Adrenal gland (tissue), 12 donors: Measurements from ENCODE around the gene IDH1. TPM values are rescaled to one million over a fixed set of nuclear protein-coding genes. Genes with fewer than 3 reads are reported as not detected.

Source experiments
- DNase-seq, 7 donors: peaks; one replicate each; pipeline ENCODE4 v3.0.0-alpha.2; 2019 to 2020
- H3K27ac ChIP-seq, 5 donors: fragments of 200-600 bp; sonication (generic) in 4 of 5; 1 replicate in 3 of 5; 2 replicates in 2 of 5; pipeline versions ENCODE4 v1.5.1 to v1.8.0; 2016 to 2020; ENCODE audit warnings: mild to moderate bottlenecking in 1 of 5
- H3K27me3 ChIP-seq: fragments of 200-600 bp; 2 replicates; pipeline ENCODE4 v1.8.0; 2021
- H3K36me3 ChIP-seq, 2 donors: fragments of 200-600 bp; replicated peaks in 1 of 2; 1 replicate in 1 of 2; 2 replicates in 1 of 2; pipeline versions ENCODE4 v1.5.1 to v1.8.0; 2018 to 2022
- H3K4me1 ChIP-seq, 2 donors: fragments of 200-600 bp; replicated peaks in 1 of 2; 1 replicate in 1 of 2; 2 replicates in 1 of 2; pipeline versions ENCODE4 v1.5.1 to v1.8.0; 2018 to 2021
- H3K4me3 ChIP-seq, 4 donors: fragments of 200-600 bp; sonication (generic) in 3 of 4; one replicate each; pipeline ENCODE4 v1.5.1; 2016 to 2018
- H3K9me3 ChIP-seq, 3 donors: fragments of 200-600 bp; sonication (generic) in 1 of 3; replicated peaks in 1 of 3; 1 replicate in 2 of 3; 2 replicates in 1 of 3; pipeline versions ENCODE4 v1.5.1 to v1.8.0; 2016 to 2021
- POLR2A ChIP-seq, 2 donors: fragments of 450-650 bp; IDR thresholded peaks; one replicate each; pipeline ENCODE4 v1.6.1; 2017; ENCODE audit warnings: antibody characterized with exemption in 2 of 2, mild to moderate bottlenecking in 2 of 2, moderate library complexity in 1 of 2
- WGBS, 4 donors: extraction: QIAGEN DNeasy Blood & Tissue Kit in 2 of 4; methylation state at CpG; one replicate each; pipeline versions ENCODE4 v1.1.5 to v1.1.7; 2013 to 2017; 5-methylcytosine and 5-hydroxymethylcytosine counted together
- intact Hi-C, 2 donors: fragments of 100-400 bp; cut with DNase I; formaldehyde crosslinking; loops; one replicate each; pipeline versions ENCODE4 v1.14.1 to v1.15.0; 2022 to 2023
- polyA plus RNA-seq, 3 donors: library from polyadenylated mRNA; stranded (reverse); fragments of 200-250 nt in 2 of 3; fragments of 350-450 nt in 1 of 3; fragmentation: Illumina TruSeq in 1 of 3; extraction: RNeasy Lipid Tissue Mini Kit (QIAGEN cat#74804) in 1 of 3; gene quantifications; one replicate each; pipeline ENCODE4 v1.2.3, GENCODE V29; 2013 to 2014
- total RNA-seq, 9 donors: library from RNA; depleted of rRNA in 4 of 9; stranded (reverse); fragments of >200 nt in 4 of 9; fragments of 120-200 nt in 1 of 9; fragmentation: NEBNext Ultra II Directional in 1 of 9; extraction: Animal tissue kit (Norgen Biotek cat#: 25700) in 1 of 9; gene quantifications; one replicate each; pipeline versions ENCODE4 v1.1.0 to v1.2.4, GENCODE V29; 2013 to 2023
- TF ChIP-seq, protein P1 (sequence below), 6 experiments: fragments of 450-650 bp in 4 of 6; fragments of 200-600 bp in 2 of 6; sonication (generic) in 1 of 6; IDR thresholded peaks; 1 replicate in 5 of 6; 2 replicates in 1 of 6; pipeline versions ENCODE4 v1.5.1 to v1.8.0; 2016 to 2021; ENCODE audit warnings: antibody characterized with exemption in 6 of 6, mild to moderate bottlenecking in 2 of 6, moderate library complexity in 1 of 6
- donor health status: healthy with polysubstance abuse.
- donor health status: Bipolar disorder and iron deficiency.
- donor health status: DM: yes; HTN: yes; CAD: no.
- donor health status: DM: no; HTN: no; CAD: no.
- donor health status: DM: no; HTN: no; CAD: no.
- donor health status: DM: yes; HTN: yes; CAD: no.

IDH1 gene
- total and polyA plus RNA-seq, 12 donors, result 82.8 to 937 (median 488) TPM

DNA sequence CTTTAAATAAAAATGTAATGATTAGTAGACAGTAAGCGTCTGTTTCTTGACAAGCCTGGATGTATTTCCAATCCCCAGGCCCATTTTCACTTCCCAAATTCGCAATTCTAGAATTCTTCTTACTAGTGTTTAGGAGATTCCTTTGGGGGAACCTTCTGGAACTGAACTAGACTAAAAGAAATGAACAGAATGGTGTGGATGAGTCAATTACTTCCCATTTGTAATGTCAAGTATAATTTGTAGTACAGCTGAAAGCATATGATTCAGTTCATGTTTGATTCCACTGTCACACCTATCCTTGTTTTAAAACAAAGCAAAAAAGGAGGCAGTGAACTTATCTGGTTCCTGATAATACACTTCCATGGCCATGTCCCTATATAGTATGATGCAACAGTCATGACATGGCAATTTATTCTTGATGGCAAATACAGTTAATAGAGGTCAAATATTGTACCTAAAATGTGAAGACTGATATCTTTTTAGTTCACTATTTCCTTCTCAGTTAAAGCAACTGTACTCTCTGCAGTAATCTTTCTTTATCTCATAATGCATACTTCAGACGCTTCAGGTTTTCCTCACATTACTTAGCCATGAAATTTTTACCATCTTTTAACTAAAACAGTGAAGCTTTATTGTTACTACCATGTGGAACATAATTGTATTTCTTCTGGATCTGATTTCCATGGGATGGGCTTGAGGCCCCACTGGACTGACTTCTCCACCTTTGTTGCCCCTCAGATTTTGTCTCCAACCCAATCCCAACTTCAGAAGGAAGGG is 2.0 kb downstream of the IDH1 start:
- Histone ChIP-seq H3K27ac (peak overlapping the region; percentile 61 to 95 (median 69)), H3K36me3 (peaks cover 0 to 18% of the 10 kb centered on the region in 2 donors), H3K4me3 (peak overlapping the region in 2 of 4 donors; percentile 72 to 94), H3K4me1 (peaks cover 48 to 55% of the 10 kb centered on the region in 2 donors), H3K27me3 (no peaks in the 10 kb centered on the region), H3K9me3 (no peaks in the 10 kb centered on the region)
- no peak for DNase-seq
- 50 to 56% (median 54%) methylated on average over 3 of the region's 3 CpGs for WGBS, 4 donors
- intact Hi-C loops, result loop anchor here (5.0 to 10.0 kb wide), 2 partner anchors 76 to 78 kb away; no protein-coding TSS in a partner anchor
- TF ChIP-seq, protein P1, sequence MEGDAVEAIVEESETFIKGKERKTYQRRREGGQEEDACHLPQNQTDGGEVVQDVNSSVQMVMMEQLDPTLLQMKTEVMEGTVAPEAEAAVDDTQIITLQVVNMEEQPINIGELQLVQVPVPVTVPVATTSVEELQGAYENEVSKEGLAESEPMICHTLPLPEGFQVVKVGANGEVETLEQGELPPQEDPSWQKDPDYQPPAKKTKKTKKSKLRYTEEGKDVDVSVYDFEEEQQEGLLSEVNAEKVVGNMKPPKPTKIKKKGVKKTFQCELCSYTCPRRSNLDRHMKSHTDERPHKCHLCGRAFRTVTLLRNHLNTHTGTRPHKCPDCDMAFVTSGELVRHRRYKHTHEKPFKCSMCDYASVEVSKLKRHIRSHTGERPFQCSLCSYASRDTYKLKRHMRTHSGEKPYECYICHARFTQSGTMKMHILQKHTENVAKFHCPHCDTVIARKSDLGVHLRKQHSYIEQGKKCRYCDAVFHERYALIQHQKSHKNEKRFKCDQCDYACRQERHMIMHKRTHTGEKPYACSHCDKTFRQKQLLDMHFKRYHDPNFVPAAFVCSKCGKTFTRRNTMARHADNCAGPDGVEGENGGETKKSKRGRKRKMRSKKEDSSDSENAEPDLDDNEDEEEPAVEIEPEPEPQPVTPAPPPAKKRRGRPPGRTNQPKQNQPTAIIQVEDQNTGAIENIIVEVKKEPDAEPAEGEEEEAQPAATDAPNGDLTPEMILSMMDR (IDR thresholded peaks at IDR 0.05), result no peak

DNA sequence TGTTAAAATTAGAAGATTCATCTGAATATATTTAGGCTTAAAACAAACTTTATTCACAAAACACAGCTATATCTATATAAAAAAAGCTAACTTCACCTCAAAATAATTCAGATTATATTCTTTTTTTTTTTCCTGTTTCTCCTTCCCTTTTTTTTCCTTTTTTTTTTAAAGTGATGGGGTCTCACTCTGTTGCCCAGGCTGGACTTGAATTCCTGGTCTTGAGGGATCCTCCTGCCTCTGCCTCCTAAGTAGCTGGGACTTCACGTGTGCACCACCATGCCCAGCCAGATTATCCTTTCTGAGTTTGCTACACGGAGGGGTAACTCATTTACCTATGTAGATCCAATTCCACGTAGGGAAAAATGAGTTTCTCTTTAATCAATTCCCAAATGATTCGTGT is 3.8 kb downstream of the IDH1 start:
- Histone ChIP-seq H3K4me3 (no peak overlapping the region), H3K9me3 (no peaks in the 10 kb centered on the region), H3K36me3 (peaks cover 0 to 27% of the 10 kb centered on the region in 2 donors), H3K4me1 (peaks cover 62 to 73% of the 10 kb centered on the region in 2 donors), H3K27ac (peak overlapping the region in 3 of 5 donors; percentile 6 to 77 (median 53)), H3K27me3 (no peaks in the 10 kb centered on the region)
- no peak for DNase-seq
- WGBS, 4 donors, result 93 to 96% (median 94%) methylated on average over 4 of the region's 4 CpGs
- TF ChIP-seq POLR2A (IDR thresholded peaks at IDR 0.05), result no peak
- TF ChIP-seq, protein P1 (IDR thresholded peaks at IDR 0.05), result no peak
- intact Hi-C loops, result loop anchor here (5.0 to 10.0 kb wide), 2 partner anchors 74 to 76 kb away; no protein-coding TSS in a partner anchor

GRCh38 chr2:208250388-208250787 is 4.5 kb downstream of the IDH1 start:
- intact Hi-C loops, result loop anchor here (5.0 to 10.0 kb wide), 2 partner anchors 73 to 76 kb away; no protein-coding TSS in a partner anchor
- H3K36me3 ChIP-seq, result peaks cover 0 to 34% of the 10 kb centered on the region in 2 donors
- H3K27ac ChIP-seq, result peak overlapping the region in 4 of 5 donors; percentile 6 to 77 (median 35)
- TF ChIP-seq POLR2A (IDR thresholded peaks at IDR 0.05), result no peak
- TF ChIP-seq, protein P1 (IDR thresholded peaks at IDR 0.05), result no peak
- WGBS, 4 donors, result 44 to 52% (median 49%) methylated on average over 2 of the region's 2 CpGs
- no peaks in the 10 kb centered on the region for H3K27me3 ChIP-seq
- no peak overlapping the region for H3K4me3 ChIP-seq
- no peaks in the 10 kb centered on the region for H3K9me3 ChIP-seq
- H3K4me1 ChIP-seq, result peaks cover 62 to 75% of the 10 kb centered on the region in 2 donors
- no peak for DNase-seq

- H3K36me3 ChIP-seq, result peaks cover 0 to 45% of the 10 kb centered on the region in 2 donors
- peak overlapping the region in 4 of 5 donors; percentile 30 to 77 (median 52) for H3K27ac ChIP-seq
- no peak overlapping the region for H3K4me3 ChIP-seq
- 87 to 98% (median 97%) methylated on average over 2 of the region's 2 CpGs for WGBS, 4 donors
- intact Hi-C loops, result no loop called here
- TF ChIP-seq POLR2A (IDR thresholded peaks at IDR 0.05), result no peak
- TF ChIP-seq, protein P1 (IDR thresholded peaks at IDR 0.05), result no peak
- no peak for DNase-seq
- no peaks in the 10 kb centered on the region for H3K9me3 ChIP-seq
- H3K4me1 ChIP-seq, result peaks cover 67 to 84% of the 10 kb centered on the region in 2 donors
- H3K27me3 ChIP-seq, result no peaks in the 10 kb centered on the region
These were observed 5.6 kb downstream of the IDH1 start for GRCh38 chr2:208249296-208249695.
